Hematopoietic multipotent progenitor cell treated with erythropoietin and hydrocortisone succinate and interleukin-3 and kit ligand, for 8 days (in vitro differentiated cells): ENCODE results near the gene NKAIN2.
"Not testable (repeated sequence)": the region's sequence is repeated elsewhere in the genome, so short reads cannot be mapped to it uniquely, and the experiment has no call there.

ENCODE experiments used
- DNase-seq: peaks from one replicate; pipeline ENCODE4 v3.0.0-alpha.2; 2015

NKAIN2 gene

DNA sequence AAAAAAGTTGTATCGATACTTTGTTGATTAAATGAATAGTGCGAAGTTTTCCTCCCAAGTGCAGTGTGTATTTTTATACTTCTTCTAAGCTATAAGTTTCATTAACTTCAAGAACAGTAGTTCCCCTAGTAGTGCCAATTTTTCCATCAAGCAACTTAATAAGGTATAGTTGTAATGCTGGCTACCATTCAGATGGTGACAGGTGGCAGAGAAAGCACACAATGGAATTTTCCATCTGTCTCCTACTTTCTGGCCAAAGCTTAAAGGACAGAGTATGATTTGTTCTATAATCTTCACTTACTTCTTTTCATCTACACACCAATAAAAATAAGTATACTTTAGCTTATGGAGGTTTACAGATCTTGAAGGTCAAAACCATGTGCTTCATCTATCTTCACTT, 431.1 kb downstream of the NKAIN2 start:
- DNase-seq: no peak

DNA sequence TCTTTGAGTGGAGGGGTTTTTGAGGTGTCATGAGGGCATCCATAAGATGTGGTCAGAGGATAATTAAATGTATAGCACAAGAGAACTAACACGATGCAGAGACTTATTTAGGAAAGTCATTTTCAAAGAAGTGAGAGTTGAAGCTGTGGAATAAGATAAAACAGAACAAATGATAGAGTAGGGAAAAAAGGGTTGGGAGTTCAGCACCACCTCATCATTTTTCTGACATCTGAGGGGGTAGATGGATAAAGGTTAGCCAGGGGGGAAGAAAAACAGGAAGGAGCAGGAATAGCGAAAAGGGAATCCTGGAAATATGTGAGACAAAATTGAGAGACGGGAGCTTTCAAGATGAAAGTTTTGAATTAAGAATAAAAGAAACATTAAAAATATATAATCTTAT, 434.2 kb downstream of the NKAIN2 start:
- no peak for DNase-seq

DNA sequence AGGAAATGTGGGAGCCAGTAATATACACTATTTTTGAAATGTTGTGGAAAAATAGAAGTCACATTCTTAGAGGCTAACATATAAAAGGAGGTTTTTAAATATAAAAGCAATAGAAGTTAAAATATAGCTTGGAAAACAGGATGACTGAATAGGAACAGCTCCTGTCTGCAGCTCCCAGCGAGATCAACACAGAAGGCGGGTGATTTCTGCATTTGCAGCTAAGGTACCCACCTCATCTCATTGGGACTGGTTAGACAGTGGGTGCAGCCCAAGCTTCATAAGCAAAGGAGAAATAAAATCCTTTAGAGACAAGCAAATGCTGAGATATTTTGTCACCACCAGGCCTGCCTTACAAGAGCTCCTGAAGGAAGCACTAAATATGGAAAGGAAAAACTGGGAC, 434.7 kb downstream of the NKAIN2 start:
- DNase-seq: not testable (repeated sequence)

DNA sequence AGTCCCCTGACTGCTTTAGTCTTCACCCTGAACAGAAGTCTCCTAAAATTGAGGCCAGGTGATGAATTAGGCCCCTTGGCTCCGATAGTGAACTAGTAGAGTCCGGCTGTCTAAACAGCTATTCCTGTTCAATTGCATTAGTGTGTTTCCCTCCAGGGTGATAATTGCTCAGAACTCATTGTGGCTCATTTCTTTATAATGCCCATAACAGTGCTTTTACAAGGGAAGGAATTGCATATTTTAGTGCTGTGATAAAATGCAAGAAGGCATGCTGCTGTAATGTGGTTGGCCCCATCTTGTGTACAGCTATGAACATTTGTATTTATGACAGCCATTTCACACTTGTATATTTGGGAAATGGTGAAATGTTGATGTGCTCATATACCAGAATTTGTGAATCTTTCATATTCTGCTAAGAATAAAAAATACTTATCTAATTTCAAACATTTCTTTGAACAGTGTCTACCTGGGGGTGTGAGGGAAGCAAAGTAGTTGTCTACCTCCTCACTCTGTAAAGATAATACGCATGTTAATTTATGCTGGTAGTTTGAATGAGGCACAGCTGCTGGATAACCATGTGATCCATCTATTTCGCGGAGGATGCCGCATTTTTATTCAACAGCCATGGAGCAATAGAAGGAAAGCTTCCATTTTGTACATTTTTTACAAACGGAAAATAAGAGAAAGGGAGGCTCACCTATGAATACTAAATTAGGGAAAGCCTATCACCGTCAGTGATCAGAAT, 451.4 kb downstream of the NKAIN2 start:
- no peak for DNase-seq

DNA sequence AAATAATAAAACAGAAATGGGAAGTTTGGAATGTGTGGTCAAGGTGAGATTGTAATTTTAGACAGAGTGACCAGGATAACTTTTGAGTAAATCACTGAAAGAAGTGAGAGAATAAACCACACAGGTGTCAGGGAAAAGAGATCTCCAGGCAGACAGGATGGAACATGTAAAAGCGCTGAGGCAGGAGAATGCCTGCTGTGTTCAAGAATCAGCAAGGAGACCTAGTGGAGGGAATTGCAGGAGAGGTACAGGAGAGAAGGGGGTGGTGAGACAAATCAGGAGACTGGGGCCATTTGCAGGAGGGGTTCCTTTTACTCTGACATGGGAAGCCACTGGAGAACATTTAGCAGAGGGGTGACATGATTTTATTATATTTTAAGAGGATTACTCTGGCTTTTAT, 456.7 kb downstream of the NKAIN2 start:
- no peak for DNase-seq

DNA sequence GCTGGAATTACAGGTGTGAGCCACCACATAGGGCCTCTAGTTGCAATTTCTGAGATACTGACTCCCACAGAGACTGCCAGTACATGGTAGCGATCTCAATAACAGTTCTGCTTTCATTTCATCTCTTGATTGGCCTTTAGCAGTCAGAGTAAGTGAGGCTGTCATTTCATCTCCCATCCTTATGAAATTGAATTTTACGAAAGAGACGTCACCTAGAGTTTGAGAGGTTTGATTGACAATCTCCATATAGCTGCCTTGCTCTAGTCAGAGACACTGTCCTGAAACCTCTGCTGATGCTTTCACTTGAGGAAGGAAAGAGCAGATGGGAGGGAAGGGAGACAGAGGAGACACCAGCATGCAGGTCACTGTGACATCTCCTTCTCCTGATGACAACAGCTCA, 466.1 kb downstream of the NKAIN2 start:
- no peak for DNase-seq

DNA sequence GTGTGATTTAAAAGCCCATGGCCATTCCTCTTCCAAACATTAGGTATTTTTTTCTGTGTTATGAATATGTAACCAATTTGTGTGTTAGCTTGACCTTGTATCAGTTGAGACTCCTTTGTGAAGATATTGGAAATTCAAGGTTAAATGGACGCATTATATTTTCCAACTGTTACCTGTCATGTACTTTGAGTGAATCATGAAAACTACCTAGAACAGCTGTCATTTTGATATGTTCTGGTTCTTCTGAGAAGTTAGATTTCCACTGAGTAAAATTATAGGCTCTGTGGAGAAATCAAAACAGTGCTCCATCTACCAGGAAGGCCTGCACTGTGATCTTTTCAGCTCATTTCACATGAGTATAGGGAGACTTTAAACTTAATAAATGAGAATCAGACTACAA, 470.0 kb downstream of the NKAIN2 start:
- no peak for DNase-seq

DNA sequence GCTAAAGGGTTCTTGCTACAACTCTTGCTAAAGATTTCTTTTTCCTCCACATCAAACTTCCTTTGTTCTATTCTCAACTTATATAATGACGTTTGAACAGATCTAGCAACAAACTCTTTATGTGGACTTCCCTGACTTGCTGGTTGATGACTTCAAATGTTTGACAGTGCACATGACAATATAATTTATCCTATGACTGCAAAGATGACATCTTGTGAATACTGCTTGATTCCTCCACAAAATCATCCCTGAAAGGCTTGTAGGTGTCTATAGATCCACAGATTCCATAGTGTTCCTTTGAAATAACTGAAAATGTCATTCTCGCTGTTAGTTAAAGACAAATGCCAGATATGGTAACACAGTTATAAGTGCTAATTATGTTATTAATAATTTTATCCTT, 478.9 kb downstream of the NKAIN2 start:
- DNase-seq: no peak

DNA sequence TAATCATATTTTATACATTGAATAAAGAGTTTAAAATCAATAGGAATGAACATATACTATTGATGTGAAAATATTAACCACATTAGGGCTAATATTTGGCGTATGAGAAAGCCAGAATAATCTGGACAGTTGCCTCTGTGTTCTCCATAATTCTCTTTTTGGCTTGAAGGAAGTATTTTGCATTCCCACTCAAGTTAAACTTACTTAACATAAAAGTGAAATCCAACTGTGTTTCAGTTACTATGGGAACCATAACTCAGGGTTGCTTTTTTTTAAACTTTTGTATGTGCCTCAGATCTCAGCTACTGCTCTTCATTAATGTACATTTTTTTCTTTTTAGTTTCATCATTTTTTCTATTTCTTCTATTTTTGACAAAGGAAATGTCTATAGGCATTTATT, 479.8 kb downstream of the NKAIN2 start:
- no peak for DNase-seq

DNA sequence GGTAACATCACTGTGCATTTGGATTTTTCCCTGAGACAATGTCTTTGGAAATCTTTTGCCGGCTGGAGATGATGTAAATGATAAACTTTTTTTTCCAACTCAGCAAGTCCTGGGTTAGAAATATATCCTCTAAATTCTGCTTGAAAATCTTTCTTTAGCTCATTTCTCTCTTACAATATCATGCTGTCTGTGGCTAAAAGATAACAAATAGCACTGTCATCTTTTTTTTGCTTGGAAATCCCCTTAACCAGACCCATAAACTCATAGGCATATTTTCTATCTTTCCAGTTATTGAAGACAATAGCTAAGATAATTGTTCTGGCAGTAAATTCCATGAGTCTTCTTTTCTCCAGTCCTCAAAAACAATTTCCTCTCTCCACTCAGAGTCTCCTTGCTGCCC, 481.5 kb downstream of the NKAIN2 start:
- peak; percentile 4 for DNase-seq

DNA sequence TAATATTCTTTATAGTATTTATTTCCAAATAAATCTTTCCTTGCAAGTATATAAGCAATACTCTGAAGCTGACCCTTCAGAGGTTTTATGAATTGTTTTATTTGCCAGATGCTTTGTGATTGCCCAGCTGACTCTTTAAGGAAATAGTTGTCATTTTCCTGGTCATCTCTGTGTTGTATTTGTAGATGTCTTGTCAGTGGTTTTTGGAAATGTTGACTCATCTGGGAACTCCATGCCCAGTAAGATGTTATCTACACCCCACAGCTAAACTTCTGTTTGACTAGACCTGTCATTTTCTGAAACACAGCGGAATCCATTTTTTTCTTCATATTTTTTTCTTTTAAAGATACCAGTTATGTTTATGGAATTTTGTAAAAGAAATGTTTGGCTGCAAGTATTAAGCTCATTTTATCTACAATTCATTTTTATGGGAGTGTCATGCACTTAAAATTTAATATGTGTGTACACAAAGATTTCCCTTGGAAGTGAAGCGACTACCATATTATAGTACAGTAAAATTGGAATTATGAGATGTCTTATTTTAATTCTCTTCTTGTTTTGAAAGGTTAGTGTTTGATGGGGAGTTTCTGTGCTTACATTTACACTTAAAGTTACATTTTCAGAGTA, 491.0 kb downstream of the NKAIN2 start:
- peak; percentile 4 for DNase-seq

DNA sequence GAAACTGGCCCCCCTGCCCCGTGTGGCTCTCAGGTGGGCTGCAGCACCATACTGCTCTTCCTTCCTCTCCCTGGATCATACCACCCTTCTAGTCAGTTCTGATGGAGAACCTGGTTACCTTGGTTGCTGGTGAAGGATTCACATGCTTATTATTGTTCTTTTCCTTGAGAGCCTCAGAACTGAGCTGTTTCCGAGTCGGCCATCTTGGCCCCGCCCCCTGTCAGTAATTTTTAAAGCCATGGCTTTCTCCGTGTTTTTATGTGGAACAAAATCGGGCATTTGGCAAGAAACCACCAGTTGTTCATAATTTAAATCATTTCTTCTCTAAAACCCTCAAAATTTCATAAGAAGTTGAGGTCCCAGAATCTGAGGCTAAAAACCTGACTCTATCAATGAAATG, 493.8 kb downstream of the NKAIN2 start:
- no peak for DNase-seq

DNA sequence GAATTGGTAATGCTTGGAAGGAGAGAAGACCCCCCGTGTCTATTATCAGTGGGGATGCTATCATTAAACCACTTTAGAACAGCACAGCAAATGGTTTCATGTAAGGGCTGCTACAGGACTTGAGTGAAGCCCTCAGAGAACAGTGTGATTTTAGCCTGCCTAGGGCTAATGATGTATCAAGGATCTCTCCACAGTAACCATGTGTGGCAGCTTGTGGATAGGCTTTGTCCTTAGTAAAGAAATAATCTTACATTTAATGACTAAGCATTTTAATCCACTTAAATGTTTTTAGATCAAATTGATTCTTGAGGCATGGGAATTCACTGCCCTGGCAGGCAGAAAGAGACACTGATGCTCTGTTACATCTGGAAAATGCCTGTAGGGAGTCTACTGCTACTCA, 495.1 kb downstream of the NKAIN2 start:
- DNase-seq: no peak

DNA sequence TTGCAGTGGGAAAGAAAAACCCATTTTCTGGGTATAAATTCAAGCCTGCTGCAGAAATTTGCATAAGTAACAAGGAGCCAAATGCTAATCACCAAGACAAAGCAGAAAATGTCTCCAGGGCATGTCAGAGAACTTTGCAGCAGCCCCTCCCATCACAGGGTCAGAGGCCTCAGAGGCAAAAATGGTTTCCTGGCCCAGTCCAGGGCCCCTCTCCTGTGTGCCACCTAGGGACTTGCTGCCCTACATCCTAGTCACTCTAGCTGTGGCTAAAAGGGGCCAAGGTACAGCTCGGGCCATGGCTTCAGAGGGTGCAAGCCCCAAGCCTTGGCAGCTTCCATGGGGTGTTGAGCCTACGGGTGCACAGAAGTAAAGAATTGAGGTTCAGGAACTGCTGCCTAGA, 497.2 kb downstream of the NKAIN2 start:
- not testable (repeated sequence) for DNase-seq

DNA sequence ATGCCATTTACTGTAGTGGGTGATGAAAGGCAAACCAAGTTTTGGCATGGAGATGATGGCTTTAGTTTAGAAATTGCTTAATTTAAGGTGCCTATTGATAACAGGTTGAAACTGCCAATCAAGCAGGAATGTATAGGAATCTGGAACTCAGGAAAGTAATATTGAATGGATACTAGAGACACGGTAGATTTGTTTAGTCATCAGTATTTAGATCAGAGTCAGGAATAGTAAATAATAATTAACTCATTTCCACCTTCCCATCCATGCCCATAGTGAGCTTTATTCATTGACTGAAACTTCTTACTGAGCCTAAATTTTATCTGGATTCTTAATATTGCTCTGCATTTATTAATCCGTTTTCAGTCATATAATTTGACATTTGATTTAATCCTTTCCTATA, 500.3 kb downstream of the NKAIN2 start:
- no peak for DNase-seq

DNA sequence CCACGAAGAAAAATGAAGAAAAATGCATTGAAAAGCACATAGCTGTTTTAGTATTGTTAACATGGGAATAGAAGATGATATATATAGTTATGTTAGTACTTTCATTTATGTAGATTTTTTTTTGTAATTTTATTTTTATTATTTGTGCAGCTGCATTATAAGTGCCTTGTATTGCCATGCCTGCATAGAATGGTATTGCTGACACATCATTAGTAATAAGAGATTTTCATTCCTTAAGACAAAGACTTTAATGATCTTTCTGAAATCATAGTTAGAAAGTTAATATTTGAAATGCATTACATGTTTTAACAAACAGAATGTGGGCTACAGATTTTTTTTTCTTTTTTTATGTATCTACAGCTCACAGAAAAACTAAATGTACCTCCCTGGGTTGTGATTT, 506.5 kb downstream of the NKAIN2 start:
- DNase-seq: no peak

DNA sequence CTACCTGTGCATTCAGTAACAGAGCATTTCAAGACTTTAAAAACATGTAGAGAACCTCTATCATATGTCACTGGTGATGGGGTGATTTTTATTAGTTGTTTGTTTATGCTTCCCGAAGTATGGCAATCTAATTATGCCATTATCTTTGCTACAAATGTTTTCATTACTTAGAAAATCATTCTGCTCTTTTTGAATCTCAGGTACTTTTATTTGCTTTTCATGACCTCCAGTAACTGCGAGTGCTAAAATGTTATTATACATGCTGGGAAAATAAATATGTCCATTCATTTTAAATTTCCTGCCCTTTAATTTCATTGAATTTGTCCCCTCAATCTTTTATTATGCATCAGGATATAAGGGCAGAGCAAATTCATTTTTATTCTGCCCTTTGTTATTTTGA, 515.7 kb downstream of the NKAIN2 start:
- DNase-seq: no peak

DNA sequence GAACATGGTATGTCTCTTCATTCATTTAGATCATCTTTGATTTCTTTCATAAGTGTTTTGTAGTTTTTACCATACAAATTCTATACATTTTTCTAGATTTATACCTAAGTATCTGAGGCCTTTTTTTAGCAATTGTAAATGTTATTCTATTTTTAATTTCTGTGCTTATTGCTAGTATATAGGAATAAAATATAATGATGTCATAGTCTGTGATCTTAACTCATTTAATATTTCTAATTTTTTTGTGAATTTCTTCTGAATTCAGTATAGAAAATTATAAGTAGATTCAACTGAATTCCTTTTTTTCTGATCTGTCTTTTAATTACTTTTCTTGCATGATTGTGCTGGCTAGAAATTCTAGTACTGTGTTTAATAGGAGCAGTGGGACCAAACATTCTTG, 520.6 kb downstream of the NKAIN2 start:
- no peak for DNase-seq

DNA sequence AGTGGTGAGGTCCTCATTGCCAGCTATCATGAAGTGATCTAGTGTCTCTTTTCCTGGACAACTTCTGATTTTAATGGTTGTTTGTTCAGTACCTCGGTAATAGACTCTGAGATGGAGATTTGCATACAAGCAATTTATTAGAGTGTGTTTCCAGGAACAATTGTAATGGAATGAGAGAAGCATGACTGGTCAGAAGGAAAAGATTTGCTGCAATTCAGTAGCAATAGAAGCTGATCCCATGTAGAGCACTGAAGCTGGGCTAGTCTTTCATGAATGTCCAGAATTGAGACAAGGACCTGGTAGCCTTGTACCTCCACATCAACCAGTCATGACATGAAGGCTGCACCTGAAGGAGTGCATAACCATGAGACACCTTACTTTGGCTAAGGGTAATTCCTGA, 526.5 kb downstream of the NKAIN2 start:
- DNase-seq: no peak

DNA sequence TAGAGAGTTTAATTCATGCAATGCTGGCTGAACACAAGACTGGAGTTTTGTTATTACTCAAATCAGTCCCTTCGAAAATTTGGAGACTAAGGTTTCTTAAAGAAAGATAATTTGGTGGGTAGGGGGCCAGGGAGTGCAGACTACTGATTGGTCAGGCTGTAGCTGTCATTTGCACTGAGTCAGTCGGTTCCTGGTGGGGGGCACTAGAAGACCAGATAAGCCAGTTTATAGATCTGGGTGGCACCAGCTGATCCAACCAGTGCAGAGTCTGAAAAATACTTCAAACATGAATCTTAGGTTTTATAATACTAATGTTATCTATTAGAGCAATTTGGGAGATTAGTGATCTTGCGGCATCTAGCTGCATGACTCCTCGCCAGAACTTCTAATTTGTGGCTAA, 530.7 kb downstream of the NKAIN2 start:
- no peak for DNase-seq

DNA sequence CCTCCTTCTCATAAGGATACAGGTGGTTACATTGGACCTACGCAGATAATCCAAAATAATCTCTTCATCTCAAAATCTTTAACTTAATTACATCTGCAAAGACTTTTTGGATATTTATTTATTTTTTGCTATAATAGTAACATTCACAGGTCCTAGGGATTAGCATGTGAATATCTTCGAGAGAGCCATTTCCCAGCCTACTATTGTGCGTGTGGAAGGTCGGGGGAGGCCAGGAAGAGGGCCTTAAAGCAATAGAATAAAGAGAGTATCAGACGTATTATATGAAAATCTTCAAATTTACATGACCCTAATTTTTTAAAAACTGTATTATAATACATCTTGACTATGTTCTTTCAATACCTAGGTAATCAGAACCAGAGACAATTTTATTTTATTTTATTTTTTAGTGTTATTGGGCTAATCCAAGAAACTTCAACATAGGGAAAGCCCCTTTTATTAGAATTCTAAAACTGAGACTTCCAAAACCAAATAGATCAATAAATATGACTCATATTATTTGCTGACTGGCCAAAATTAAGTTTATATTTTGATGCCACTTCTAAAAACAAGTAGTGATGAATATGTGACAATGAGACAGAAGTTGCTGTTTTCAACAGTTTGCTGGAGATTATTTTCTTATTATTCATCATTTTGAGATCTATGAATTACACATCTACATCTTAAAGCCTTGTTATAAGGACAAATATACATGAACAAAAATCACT, 536.1 kb downstream of the NKAIN2 start:
- DNase-seq: no peak

DNA sequence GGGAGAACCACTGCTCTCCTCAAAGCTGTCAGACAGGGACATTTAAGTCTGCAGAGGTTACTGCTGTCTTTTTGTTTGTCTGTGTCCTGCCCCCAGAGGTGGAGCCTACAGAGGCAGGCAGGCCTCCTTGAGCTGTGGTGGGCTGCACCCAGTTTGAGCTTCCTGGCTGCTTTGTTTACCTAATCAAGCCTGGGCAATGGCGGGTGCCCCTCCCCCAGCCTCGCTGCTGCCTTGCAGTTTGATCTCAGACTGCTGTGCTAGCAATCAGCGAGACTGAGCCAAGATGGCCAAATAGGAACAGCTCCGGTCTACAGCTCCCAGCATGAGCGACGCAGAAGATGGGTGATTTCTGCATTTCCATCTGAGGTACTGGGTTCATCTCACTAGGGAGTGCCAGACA, 544.7 kb downstream of the NKAIN2 start:
- DNase-seq: not testable (repeated sequence)

DNA sequence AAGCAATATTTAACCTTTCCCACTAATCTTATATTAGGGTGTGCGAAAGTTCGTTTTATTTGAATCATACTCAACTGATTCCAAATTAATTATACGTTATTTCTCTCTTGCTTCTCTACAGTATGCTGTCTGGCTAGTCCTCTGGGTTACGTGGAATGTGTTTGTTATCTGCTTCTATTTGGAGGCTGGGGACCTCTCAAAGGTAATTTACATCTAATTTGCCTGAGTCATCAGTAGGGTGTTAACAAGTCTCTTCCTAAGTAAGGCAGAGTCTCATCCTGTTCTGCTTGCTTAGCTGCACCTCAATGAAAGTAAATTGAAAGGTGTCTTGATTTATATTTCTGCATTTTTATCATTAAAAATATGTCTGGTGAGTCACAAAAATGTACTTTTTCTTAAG, 551.5 kb downstream of the NKAIN2 start:
- no peak for DNase-seq

DNA sequence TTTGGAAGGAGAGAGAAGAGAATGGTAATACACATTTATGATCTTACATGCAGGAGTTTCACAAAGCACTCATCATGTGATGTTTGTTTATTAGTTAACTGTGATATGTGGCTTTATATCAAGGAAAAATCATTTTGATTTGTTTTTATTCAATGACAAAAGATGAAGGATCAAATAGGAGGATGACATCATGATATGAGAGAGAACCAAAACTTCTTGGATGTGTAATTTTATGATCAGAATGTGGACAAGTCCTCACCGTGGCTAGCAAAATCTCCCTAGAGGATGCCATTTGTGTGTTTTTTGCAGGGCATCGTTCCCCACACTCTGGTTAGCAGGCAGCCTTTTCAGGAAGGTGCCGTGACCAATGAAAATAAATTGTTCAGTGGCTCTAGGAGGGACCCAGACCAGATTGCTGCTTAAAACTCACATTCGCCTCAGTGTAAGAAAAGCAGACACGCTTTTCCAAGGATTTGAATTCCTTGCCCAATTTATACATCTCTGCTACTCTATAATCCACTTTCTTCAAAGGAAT, 552.7 kb downstream of the NKAIN2 start:
- DNase-seq: no peak
